GM18505 (cell line): ENCODE data around the gene FKBP10.

ENCODE experiments used
- ATAC-seq: cut with Tn5 transposase; IDR thresholded peaks from one replicate; pipeline ENCODE4 v1.9.1; 2021; ENCODE audit not compliant: unreplicated experiment
- POLR2A ChIP-seq: IDR thresholded peaks from 4 replicates; pipeline ENCODE4 v1.6.1; 2011; ENCODE audit warnings: borderline replicate concordance; ENCODE audit not compliant: insufficient read depth, insufficient read length; ENCODE audit errors: extremely low read depth

FKBP10 gene

GRCh38 chr17:41792845-41793783 lies 19.7 kb upstream of the FKBP10 start:
- no peak for TF ChIP-seq POLR2A
- no peak for ATAC-seq

- no peak for ATAC-seq
- TF ChIP-seq POLR2A = no peak
Measured at GRCh38 chr17:41793784-41794539, 18.8 kb upstream of the FKBP10 start.

- TF ChIP-seq POLR2A = no peak
- no peak for ATAC-seq
Measured at GRCh38 chr17:41794540-41794975, 18.2 kb upstream of the FKBP10 start.

- TF ChIP-seq POLR2A = no peak
Measured at GRCh38 chr17:41796121-41796895, 16.5 kb upstream of the FKBP10 start.

GRCh38 chr17:41797377-41797776 lies 15.4 kb upstream of the FKBP10 start:
- TF ChIP-seq POLR2A = no peak
- no peak for ATAC-seq

More at GRCh38 chr17:41796121-41796895, 16.5 kb upstream of the FKBP10 start:
- ATAC-seq = no peak

- ATAC-seq = no peak
- no peak for TF ChIP-seq POLR2A
Measured at GRCh38 chr17:41799366-41799765, 13.4 kb upstream of the FKBP10 start.

- no peak for TF ChIP-seq POLR2A
- ATAC-seq = no peak
Measured at GRCh38 chr17:41800601-41801373, 12.0 kb upstream of the FKBP10 start.

- ATAC-seq = no peak
- no peak for TF ChIP-seq POLR2A
Measured at GRCh38 chr17:41801374-41802271, 11.2 kb upstream of the FKBP10 start.

- TF ChIP-seq POLR2A = no peak
- ATAC-seq = no peak
Measured at GRCh38 chr17:41803049-41804020, 9.5 kb upstream of the FKBP10 start.

- no peak for TF ChIP-seq POLR2A
- no peak for ATAC-seq
Measured at GRCh38 chr17:41806685-41807445, 5.9 kb upstream of the FKBP10 start.
